Osteoblast (primary cell): ENCODE data around the gene HEATR5A. TPM values are rescaled to one million over a fixed set of nuclear protein-coding genes. Genes with fewer than 3 reads are reported as not detected.
"Not testable (repeated sequence)": the region's sequence is repeated elsewhere in the genome, so short reads cannot be mapped to it uniquely, and the experiment has no call there.

Experiments used
- DNase-seq: peaks from one replicate; pipeline ENCODE4 v3.0.0; 2011; ENCODE audit warnings: low spot score, mixed read lengths; ENCODE audit not compliant: insufficient read length; ENCODE audit errors: missing footprints
- H2AFZ ChIP-seq: 2 replicates; pipeline ENCODE4 v1.6.0; 2011; ENCODE audit warnings: mild to moderate bottlenecking, low read length
- H3K27ac ChIP-seq: 2 replicates; pipeline ENCODE4 v1.5.1; 2011; ENCODE audit warnings: mild to moderate bottlenecking, low read depth, low read length, moderate library complexity
- H3K27me3 ChIP-seq: 2 replicates; pipeline ENCODE4 v1.6.0; 2012; ENCODE audit warnings: mild to moderate bottlenecking, control low read depth, inconsistent platforms, low read length, moderate library complexity; ENCODE audit not compliant: insufficient read depth
- H3K36me3 ChIP-seq: 2 replicates; pipeline ENCODE4 v1.5.1; 2011; ENCODE audit warnings: mild to moderate bottlenecking, low read length, control low read depth, moderate library complexity; ENCODE audit not compliant: insufficient read depth
- H3K4me1 ChIP-seq: 2 replicates; pipeline ENCODE4 v1.5.1; 2011; ENCODE audit warnings: mild to moderate bottlenecking, low read length, control low read depth, moderate library complexity; ENCODE audit not compliant: insufficient read depth
- H3K4me2 ChIP-seq: 2 replicates; pipeline ENCODE4 v1.6.0; 2011; ENCODE audit warnings: mild to moderate bottlenecking, low read length; ENCODE audit not compliant: insufficient read depth
- H3K4me3 ChIP-seq: fragments of 200-600 bp; sonication (generic); 3 replicates; pipeline ENCODE4 v1.5.1; 2012; ENCODE audit warnings: mild to moderate bottlenecking, low read length, inconsistent platforms; ENCODE audit not compliant: insufficient read depth
- H3K79me2 ChIP-seq: 2 replicates; pipeline ENCODE4 v1.6.0; 2012; ENCODE audit warnings: mild to moderate bottlenecking, low read length, control low read depth, inconsistent platforms; ENCODE audit not compliant: insufficient read depth
- H3K9me3 ChIP-seq: 2 replicates; pipeline ENCODE4 v1.5.1; 2011; ENCODE audit warnings: low read depth, low read length, control low read depth
- H4K20me1 ChIP-seq: 2 replicates; pipeline ENCODE4 v1.6.0; 2012; ENCODE audit warnings: mild to moderate bottlenecking, low read length, control low read depth; ENCODE audit not compliant: insufficient read depth
- CTCF ChIP-seq: IDR thresholded peaks from 2 replicates; pipeline ENCODE4 v1.5.1; 2011; ENCODE audit warnings: mild to moderate bottlenecking, low read depth, low read length, moderate library complexity; ENCODE audit errors: extremely low read depth
- total RNA-seq: library from RNA; depleted of rRNA; stranded (reverse); fragments of >200 nt; gene quantifications from 2 replicates; pipeline ENCODE4 v1.2.3, GENCODE V29; 2012

HEATR5A gene
- total RNA-seq: 38.3 and 46.0 TPM in 2 replicates

DNA sequence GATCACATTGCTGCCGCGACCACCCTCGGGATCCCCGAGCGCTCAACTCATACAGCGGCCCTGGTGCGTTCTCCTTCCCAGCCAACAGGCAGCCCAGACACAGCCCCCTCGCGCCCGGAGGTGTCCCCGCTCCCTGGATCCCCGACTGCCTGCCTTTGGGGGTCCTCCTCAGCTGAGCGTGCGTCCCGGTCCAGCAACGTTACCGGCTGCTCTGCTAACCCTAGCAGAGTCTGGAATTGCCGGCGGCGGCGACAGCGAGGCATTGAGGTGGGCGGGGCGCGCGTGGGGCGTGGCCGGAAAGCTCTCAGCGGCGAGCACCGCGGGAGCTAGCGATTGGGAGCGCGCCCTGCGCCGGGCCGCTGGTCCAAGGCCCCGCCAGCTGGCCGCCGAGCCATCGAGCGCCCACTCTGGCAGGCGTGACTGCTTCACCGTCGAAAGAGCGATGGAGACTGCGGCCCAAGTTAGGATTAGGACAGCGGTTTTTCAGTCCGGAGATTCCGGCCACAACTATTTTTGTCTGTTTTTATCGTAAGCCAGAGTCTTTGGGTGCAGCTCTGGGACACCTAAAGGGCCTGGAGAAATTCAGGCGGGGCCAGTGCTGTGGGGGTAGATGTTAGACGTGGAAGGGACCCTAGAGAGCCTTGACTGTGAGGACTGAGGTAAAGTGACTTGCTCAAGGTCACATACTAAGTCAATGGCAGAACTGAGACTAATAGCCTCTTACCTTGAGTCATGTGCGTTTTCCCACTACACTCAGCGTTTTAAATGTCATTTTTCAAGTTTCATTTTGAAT, at the start of gene HEATR5A:
HEATR5A (minus strand) TSS at position 232 of the 793 bp plus-strand sequence. CDS start 17,575 bp downstream, outside the sequence.
- Histone ChIP-seq H2AFZ (peak within 1 kb of the TSS; percentile 92), H3K4me2 (peak within 1 kb of the TSS; percentile 96), H3K27me3 (no peaks in the 10 kb centered on the region), H3K27ac (peak within 1 kb of the TSS; percentile 84), H3K4me3 (peak within 1 kb of the TSS; percentile 100), H3K9me3 (no peaks in the 10 kb centered on the region), H3K4me1 (peaks cover 12% of the 10 kb centered on the region), H4K20me1 (peaks cover 3% of the 10 kb centered on the region), H3K36me3 (peaks cover 3% of the 10 kb centered on the region), H3K79me2 (peaks cover 47% of the 10 kb centered on the region)
- TF ChIP-seq CTCF: peak; percentile 15
- DNase-seq: peak; percentile 98

GRCh38 chr14:31466554-31466953, 46.2 kb upstream of the HEATR5A start:
- no peak for TF ChIP-seq CTCF
- no peaks in the 10 kb centered on the region for H3K9me3 ChIP-seq
- no peak overlapping the region for H2AFZ ChIP-seq
- no peaks in the 10 kb centered on the region for H4K20me1 ChIP-seq
- H3K27ac ChIP-seq: no peak overlapping the region
- no peak overlapping the region for H3K4me3 ChIP-seq
- no peak overlapping the region for H3K4me2 ChIP-seq
- H3K27me3 ChIP-seq: no peaks in the 10 kb centered on the region
- H3K79me2 ChIP-seq: no peaks in the 10 kb centered on the region
- H3K36me3 ChIP-seq: no peaks in the 10 kb centered on the region
- DNase-seq: no peak
- no peaks in the 10 kb centered on the region for H3K4me1 ChIP-seq

DNA sequence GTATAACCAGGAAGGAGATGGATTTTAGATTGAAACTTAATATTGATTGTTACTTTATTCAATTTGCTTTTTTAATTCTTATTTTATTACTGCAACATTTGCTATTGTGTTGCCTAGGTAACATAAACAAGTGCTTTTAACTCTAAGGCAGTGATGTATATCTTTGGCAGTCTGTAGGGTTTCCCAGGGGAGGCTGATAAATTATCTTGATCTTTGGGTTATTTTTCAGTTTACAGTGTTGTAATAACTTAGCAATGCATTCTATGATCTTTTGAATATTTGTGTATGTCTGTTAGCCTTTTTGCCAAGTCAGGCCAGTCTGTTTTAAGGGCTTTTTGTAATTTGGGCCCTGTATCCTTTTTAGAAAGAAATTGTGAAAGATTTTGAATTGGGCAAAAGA, 44.8 kb upstream of the HEATR5A start:
- Histone ChIP-seq H3K9me3 (no peaks in the 10 kb centered on the region), H4K20me1 (no peaks in the 10 kb centered on the region), H3K4me3 (no peak overlapping the region), H3K79me2 (no peaks in the 10 kb centered on the region), H3K27me3 (no peaks in the 10 kb centered on the region), H3K4me2 (no peak overlapping the region), H3K27ac (peak overlapping the region; percentile 42), H3K36me3 (no peaks in the 10 kb centered on the region), H2AFZ (no peak overlapping the region), H3K4me1 (no peaks in the 10 kb centered on the region)
- TF ChIP-seq CTCF: no peak
- no peak for DNase-seq

- H4K20me1 ChIP-seq, H3K4me1 ChIP-seq, H3K9me3 ChIP-seq, H3K36me3 ChIP-seq, H3K27me3 ChIP-seq, H2AFZ ChIP-seq, H3K27ac ChIP-seq, H3K79me2 ChIP-seq, H3K4me3 ChIP-seq, H3K4me2 ChIP-seq, DNase-seq: not testable (repeated sequence)
These were observed 42.1 kb upstream of the HEATR5A start for GRCh38 chr14:31462450-31462849.
